ENCODE data around the gene CBX8. TPM values are rescaled to one million over a fixed set of nuclear protein-coding genes. Genes with fewer than 3 reads are reported as not detected.

Gene CBX8
- total and polyA plus RNA-seq, 2 of the 13 experiments (the other 11 are each of a cell fraction or from before 2014, with no cell fraction given), result 0.34 to 12.6 TPM

DNA sequence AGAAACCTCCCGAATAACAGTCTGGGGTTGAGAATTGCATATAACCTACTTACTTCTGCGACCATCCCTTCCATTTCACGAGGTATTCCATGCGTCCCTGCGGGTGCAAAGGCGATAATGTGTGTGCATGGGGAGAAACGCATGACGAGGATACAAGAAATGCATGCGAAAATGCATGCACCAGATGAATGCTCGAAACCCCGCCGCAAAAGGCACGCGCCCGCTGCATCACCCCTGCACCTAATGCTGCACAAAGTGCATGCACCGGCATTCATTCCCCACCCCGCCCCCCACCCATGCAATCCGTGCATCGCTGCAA lies 474 bp downstream of the CBX8 start (continued):
- TF ChIP-seq REL (CRISPR knock-in tag; conservative IDR thresholded peaks at IDR 0.05), result peak; percentile 73; the same call in 1 of the 2 replicates
- no peak for TF ChIP-seq ZNF616 (CRISPR knock-in tag; IDR thresholded peaks at IDR 0.05; ENCODE audit: low read depth)
- TF ChIP-seq, protein P1, sequence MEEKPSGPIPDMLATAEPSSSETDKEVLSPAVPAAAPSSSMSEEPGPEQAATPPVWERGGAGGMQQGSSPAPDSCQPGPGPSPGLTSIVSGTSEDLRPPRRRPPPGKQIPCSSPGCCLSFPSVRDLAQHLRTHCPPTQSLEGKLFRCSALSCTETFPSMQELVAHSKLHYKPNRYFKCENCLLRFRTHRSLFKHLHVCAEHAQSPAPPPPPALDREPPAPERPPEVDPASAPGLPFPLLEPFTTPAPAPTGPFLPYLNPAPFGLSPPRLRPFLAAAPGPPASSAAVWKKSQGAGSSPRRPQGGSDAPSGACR (CRISPR knock-in tag; IDR thresholded peaks at IDR 0.05), result no peak
- TF ChIP-seq ZNF879 (CRISPR knock-in tag; IDR thresholded peaks at IDR 0.05), result 0 out of 2 replicates have a peak, but pooled peaks have one; percentile 67
- peak; percentile 70 for TF ChIP-seq TAF15 (IDR thresholded peaks at IDR 0.05; ENCODE audit: low read depth, low read length, poor library complexity, severe bottlenecking)
- TF ChIP-seq, protein P2, sequence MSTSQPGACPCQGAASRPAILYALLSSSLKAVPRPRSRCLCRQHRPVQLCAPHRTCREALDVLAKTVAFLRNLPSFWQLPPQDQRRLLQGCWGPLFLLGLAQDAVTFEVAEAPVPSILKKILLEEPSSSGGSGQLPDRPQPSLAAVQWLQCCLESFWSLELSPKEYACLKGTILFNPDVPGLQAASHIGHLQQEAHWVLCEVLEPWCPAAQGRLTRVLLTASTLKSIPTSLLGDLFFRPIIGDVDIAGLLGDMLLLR (CRISPR knock-in tag; IDR thresholded peaks at IDR 0.05), result no peak
- no peak for TF ChIP-seq SNRNP70 (IDR thresholded peaks at IDR 0.05; ENCODE audit: low read depth, low read length)
- 0 out of 2 replicates have a peak, but pooled peaks have one; percentile 4 for TF ChIP-seq ERF (CRISPR knock-in tag; IDR thresholded peaks at IDR 0.05)
- TF ChIP-seq, protein P3, sequence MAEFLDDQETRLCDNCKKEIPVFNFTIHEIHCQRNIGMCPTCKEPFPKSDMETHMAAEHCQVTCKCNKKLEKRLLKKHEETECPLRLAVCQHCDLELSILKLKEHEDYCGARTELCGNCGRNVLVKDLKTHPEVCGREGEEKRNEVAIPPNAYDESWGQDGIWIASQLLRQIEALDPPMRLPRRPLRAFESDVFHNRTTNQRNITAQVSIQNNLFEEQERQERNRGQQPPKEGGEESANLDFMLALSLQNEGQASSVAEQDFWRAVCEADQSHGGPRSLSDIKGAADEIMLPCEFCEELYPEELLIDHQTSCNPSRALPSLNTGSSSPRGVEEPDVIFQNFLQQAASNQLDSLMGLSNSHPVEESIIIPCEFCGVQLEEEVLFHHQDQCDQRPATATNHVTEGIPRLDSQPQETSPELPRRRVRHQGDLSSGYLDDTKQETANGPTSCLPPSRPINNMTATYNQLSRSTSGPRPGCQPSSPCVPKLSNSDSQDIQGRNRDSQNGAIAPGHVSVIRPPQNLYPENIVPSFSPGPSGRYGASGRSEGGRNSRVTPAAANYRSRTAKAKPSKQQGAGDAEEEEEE (CRISPR knock-in tag; IDR thresholded peaks at IDR 0.05; ENCODE audit: borderline replicate concordance), result peak; percentile 32; the same call in 1 of the 2 replicates
- peak; percentile 58; the same call in 1 of the 2 replicates for TF ChIP-seq ZNF709 (CRISPR knock-in tag; IDR thresholded peaks at IDR 0.05)
- TF ChIP-seq SRSF1 (optimal IDR thresholded peaks at IDR 0.05; ENCODE audit: low read depth, low read length), result peak; percentile 46
- TF ChIP-seq ATF7 (IDR thresholded peaks at IDR 0.05), result no peak
- peak; percentile 7; the same call in 1 of the 2 replicates for TF ChIP-seq ATF7 (CRISPR knock-in tag; IDR thresholded peaks at IDR 0.05)
- no peak for TF ChIP-seq ZNF34 (CRISPR knock-in tag; IDR thresholded peaks at IDR 0.05; ENCODE audit: borderline replicate concordance)
- no peak for TF ChIP-seq PAF1 (CRISPR knock-in tag; IDR thresholded peaks at IDR 0.05)
- TF ChIP-seq ZNF44 (CRISPR knock-in tag; IDR thresholded peaks at IDR 0.05), result 0 out of 2 replicates have a peak, but pooled peaks have one; percentile 34
- TF ChIP-seq HMGA1 (CRISPR knock-in tag; conservative IDR thresholded peaks at IDR 0.05), result no peak
- TF ChIP-seq ZNF446 (CRISPR knock-in tag; IDR thresholded peaks at IDR 0.05), result peak; percentile 72; the same call in 1 of the 2 replicates
- TF ChIP-seq HOXA3 (CRISPR knock-in tag; IDR thresholded peaks at IDR 0.05), result peak; percentile 18; the same call in 1 of the 2 replicates
- peak; percentile 71; the same call in 1 of the 2 replicates for TF ChIP-seq EED (CRISPR knock-in tag; IDR thresholded peaks at IDR 0.05)
- TF ChIP-seq AKAP8 (CRISPR knock-in tag; IDR thresholded peaks at IDR 0.05), result peak; percentile 9; the same call in 1 of the 2 replicates
- peak; percentile 53; the same call in 1 of the 2 replicates for TF ChIP-seq ZZZ3 (CRISPR knock-in tag; IDR thresholded peaks at IDR 0.05; ENCODE audit: borderline replicate concordance)
- TF ChIP-seq, protein P4, sequence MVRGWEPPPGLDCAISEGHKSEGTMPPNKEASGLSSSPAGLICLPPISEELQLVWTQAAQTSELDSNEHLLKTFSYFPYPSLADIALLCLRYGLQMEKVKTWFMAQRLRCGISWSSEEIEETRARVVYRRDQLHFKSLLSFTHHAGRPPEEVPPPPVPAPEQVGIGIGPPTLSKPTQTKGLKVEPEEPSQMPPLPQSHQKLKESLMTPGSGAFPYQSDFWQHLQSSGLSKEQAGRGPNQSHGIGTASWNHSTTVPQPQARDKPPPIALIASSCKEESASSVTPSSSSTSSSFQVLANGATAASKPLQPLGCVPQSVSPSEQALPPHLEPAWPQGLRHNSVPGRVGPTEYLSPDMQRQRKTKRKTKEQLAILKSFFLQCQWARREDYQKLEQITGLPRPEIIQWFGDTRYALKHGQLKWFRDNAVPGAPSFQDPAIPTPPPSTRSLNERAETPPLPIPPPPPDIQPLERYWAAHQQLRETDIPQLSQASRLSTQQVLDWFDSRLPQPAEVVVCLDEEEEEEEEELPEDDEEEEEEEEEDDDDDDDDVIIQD (CRISPR knock-in tag; IDR thresholded peaks at IDR 0.05; ENCODE audit: low read depth), result no peak
- TF ChIP-seq ZNF768 (CRISPR knock-in tag; IDR thresholded peaks at IDR 0.05), result no peak
- 0 out of 2 replicates have a peak, but pooled peaks have one; percentile 26 for TF ChIP-seq ARID2 (CRISPR knock-in tag; IDR thresholded peaks at IDR 0.05; ENCODE audit: borderline replicate concordance)
- TF ChIP-seq MYC (CRISPR knock-in tag; IDR thresholded peaks at IDR 0.05; ENCODE audit: borderline replicate concordance), result 0 out of 2 replicates have a peak, but pooled peaks have one; percentile 10

All from HepG2 (cell line).